Progenitor cell of endocrine pancreas (in vitro differentiated cells): ENCODE data around the gene PHKA2. TPM values are rescaled to one million over a fixed set of nuclear protein-coding genes. Genes with fewer than 3 reads are reported as not detected.

Experiments
- DNase-seq: peaks from one replicate; pipeline ENCODE4 v3.0.0; 2021; ENCODE audit warnings: low spot score; ENCODE audit not compliant: unreplicated experiment
- H3K27ac Mint-ChIP-seq: 2 replicates; pipeline ENCODE4 v1.8.0; 2021; ENCODE audit warnings: mild to moderate bottlenecking, moderate library complexity, mixed read lengths
- H3K27me3 Mint-ChIP-seq: 2 replicates; pipeline ENCODE4 v1.8.0; 2021; ENCODE audit warnings: mixed read lengths
- H3K36me3 Mint-ChIP-seq: 2 replicates; pipeline ENCODE4 v1.8.0; 2022; ENCODE audit warnings: mixed read lengths; ENCODE audit not compliant: insufficient read depth
- H3K4me1 Mint-ChIP-seq: 2 replicates; pipeline ENCODE4 v1.8.0; 2021; ENCODE audit warnings: low read depth, mixed read lengths
- H3K4me3 Mint-ChIP-seq: 2 replicates; pipeline ENCODE4 v1.8.0; 2021; ENCODE audit warnings: low read depth, mild to moderate bottlenecking, moderate library complexity, mixed read lengths
- H3K9me3 Mint-ChIP-seq: 2 replicates; pipeline ENCODE4 v1.8.0; 2021; ENCODE audit warnings: low read depth, mixed read lengths
- CTCF ChIP-seq: fragments of 200-600 bp; sonication (generic); IDR thresholded peaks from one replicate; pipeline ENCODE4 v1.5.0; 2021; ENCODE audit warnings: antibody characterized with exemption, mild to moderate bottlenecking; ENCODE audit not compliant: unreplicated experiment
- total RNA-seq: library from RNA; stranded (reverse); gene quantifications from 2 replicates; pipeline ENCODE4 v1.2.1, GENCODE V29; 2021

PHKA2 gene
- total RNA-seq, 1 donor from 2014 or later, result 71.6 TPM

GRCh38 chrX:18877469-18877868 lies 106.4 kb downstream of the PHKA2 start:
- no peak overlapping the region for H3K4me3 Mint-ChIP-seq
- H3K27ac Mint-ChIP-seq, result no peak overlapping the region
- H3K9me3 Mint-ChIP-seq, result peaks cover 13% of the 10 kb centered on the region
- no peaks in the 10 kb centered on the region for H3K27me3 Mint-ChIP-seq
- H3K4me1 Mint-ChIP-seq, result no peaks in the 10 kb centered on the region
- H3K36me3 Mint-ChIP-seq, result peaks cover 1% of the 10 kb centered on the region
- TF ChIP-seq CTCF, result no peak
- DNase-seq, result no peak

GRCh38 chrX:18875256-18875878 lies 108.5 kb downstream of the PHKA2 start:
- no peak overlapping the region for H3K27ac Mint-ChIP-seq
- H3K4me1 Mint-ChIP-seq, result no peaks in the 10 kb centered on the region
- H3K27me3 Mint-ChIP-seq, result no peaks in the 10 kb centered on the region
- H3K9me3 Mint-ChIP-seq, result peaks cover 6% of the 10 kb centered on the region
- H3K36me3 Mint-ChIP-seq, result peaks cover 1% of the 10 kb centered on the region
- H3K4me3 Mint-ChIP-seq, result no peak overlapping the region
- TF ChIP-seq CTCF, result no peak
- no peak for DNase-seq

- TF ChIP-seq CTCF, result no peak
- Mint-ChIP-seq H3K36me3 (peaks cover 2% of the 10 kb centered on the region), H3K4me1 (no peaks in the 10 kb centered on the region), H3K4me3 (no peak overlapping the region), H3K27ac (no peak overlapping the region), H3K27me3 (no peaks in the 10 kb centered on the region), H3K9me3 (peaks cover 3% of the 10 kb centered on the region)
- no peak for DNase-seq
These were observed 109.2 kb downstream of the PHKA2 start for GRCh38 chrX:18874560-18875255.

- H3K4me3 Mint-ChIP-seq, result no peak overlapping the region
- no peaks in the 10 kb centered on the region for H3K27me3 Mint-ChIP-seq
- no peak for TF ChIP-seq CTCF
These were observed 110.1 kb downstream of the PHKA2 start for GRCh38 chrX:18873836-18874235.

GRCh38 chrX:18873189-18873791 lies 110.6 kb downstream of the PHKA2 start:
- peaks cover 1% of the 10 kb centered on the region for H3K36me3 Mint-ChIP-seq
- H3K4me3 Mint-ChIP-seq, result no peak overlapping the region
- H3K27me3 Mint-ChIP-seq, result no peaks in the 10 kb centered on the region
- H3K27ac Mint-ChIP-seq, result no peak overlapping the region
- DNase-seq, result no peak
- H3K4me1 Mint-ChIP-seq, result no peaks in the 10 kb centered on the region
- peaks cover 3% of the 10 kb centered on the region for H3K9me3 Mint-ChIP-seq
- TF ChIP-seq CTCF, result no peak

More at GRCh38 chrX:18873836-18874235, 110.1 kb downstream of the PHKA2 start:
- no peaks in the 10 kb centered on the region for H3K4me1 Mint-ChIP-seq
- no peak for DNase-seq
- no peak overlapping the region for H3K27ac Mint-ChIP-seq
- H3K36me3 Mint-ChIP-seq, result peaks cover 2% of the 10 kb centered on the region
- H3K9me3 Mint-ChIP-seq, result peaks cover 3% of the 10 kb centered on the region
